Right lobe of liver (tissue), 4 donors: ENCODE results near the gene EZR.

Source experiments
- POLR2A ChIP-seq: fragments of 450-650 bp; IDR thresholded peaks from one replicate; pipeline ENCODE4 v1.6.1; 2017; ENCODE audit warnings: antibody characterized with exemption, mild to moderate bottlenecking
- TF ChIP-seq, protein P1 (sequence below), 4 donors: fragments of 200-600 bp in 3 of 4; fragments of 450-650 bp in 1 of 4; IDR thresholded peaks; one replicate each; pipeline versions ENCODE4 v1.5.1 to v1.8.0; 2016 to 2022; ENCODE audit warnings: antibody characterized with exemption in 4 of 4, mild to moderate bottlenecking in 2 of 4
- donor health status: DM: no; HTN: no; CAD: no.
- donor health status: DM: no; HTN: no; CAD: no.
- donor health status: DM: no; HTN: yes; CAD: no.

DNA sequence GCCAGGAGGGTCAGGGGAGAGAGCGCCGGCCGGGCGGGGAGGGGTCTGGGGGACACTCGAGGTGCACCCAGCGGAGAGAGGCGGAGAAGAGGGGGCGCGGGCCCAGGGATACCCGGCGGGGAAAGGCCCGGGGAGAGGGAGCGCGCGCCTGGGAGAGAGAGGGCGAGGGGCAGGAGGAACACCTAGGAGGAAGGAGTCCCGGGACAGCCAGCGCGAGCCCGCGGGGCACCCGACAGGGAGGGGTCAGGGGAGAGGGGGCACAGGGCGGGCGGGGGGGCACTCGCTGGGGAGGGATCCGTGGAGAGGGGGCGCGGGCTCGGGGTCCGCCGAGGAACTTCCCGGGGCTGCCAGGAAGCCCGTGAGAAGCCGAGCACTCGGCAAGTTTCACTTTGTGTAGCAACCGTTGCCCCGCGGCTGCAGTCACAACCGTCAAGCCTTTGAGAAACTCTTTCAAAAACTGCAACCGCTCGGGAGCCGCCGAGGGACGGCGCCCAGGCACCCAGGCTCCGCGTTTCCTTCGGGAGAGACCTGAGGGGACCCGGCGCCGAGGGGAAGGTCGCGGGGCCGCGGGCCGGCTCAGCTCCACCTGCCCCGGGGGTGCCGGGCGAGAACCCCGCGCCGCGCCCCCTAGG is 471 bp downstream of the EZR start:
- TF ChIP-seq, protein P1, sequence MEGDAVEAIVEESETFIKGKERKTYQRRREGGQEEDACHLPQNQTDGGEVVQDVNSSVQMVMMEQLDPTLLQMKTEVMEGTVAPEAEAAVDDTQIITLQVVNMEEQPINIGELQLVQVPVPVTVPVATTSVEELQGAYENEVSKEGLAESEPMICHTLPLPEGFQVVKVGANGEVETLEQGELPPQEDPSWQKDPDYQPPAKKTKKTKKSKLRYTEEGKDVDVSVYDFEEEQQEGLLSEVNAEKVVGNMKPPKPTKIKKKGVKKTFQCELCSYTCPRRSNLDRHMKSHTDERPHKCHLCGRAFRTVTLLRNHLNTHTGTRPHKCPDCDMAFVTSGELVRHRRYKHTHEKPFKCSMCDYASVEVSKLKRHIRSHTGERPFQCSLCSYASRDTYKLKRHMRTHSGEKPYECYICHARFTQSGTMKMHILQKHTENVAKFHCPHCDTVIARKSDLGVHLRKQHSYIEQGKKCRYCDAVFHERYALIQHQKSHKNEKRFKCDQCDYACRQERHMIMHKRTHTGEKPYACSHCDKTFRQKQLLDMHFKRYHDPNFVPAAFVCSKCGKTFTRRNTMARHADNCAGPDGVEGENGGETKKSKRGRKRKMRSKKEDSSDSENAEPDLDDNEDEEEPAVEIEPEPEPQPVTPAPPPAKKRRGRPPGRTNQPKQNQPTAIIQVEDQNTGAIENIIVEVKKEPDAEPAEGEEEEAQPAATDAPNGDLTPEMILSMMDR (IDR thresholded peaks at IDR 0.05), result no peak
- TF ChIP-seq POLR2A, result no peak
